ENCODE measurements around the gene BLVRB.

Gene BLVRB

GRCh38 chr19:40398417-40399131, 67.0 kb downstream of the BLVRB start:
- Histone ChIP-seq H3K9ac (no peak overlapping the region), H3K27ac (no peak overlapping the region), H3K36me3 (ENCODE audit: insufficient read depth) (no peaks in the 10 kb centered on the region), H3K4me1 (ENCODE audit: low read depth, poor library complexity, severe bottlenecking) (peaks cover 24% of the 10 kb centered on the region), H2AFZ (ENCODE audit: low read depth) (no peak overlapping the region), H3K4me2 (no peak overlapping the region), H3K27me3 (ENCODE audit: insufficient read depth, low read depth) (peaks cover 16% of the 10 kb centered on the region), H4K20me1 (ENCODE audit: insufficient read depth) (no peaks in the 10 kb centered on the region), H3K79me2 (ENCODE audit: insufficient read depth, low read depth) (no peaks in the 10 kb centered on the region), H3K4me3 (IDR thresholded peaks at IDR 0.05; ENCODE audit: insufficient read depth, low read depth, low read length) (no peak overlapping the region)
- TF ChIP-seq CTCF (conservative IDR thresholded peaks at IDR 0.05; ENCODE audit: low read depth, low read length) = no peak

All from KMS-11 (cell line).